DOHH2 (cell line): ENCODE data around the gene INPP4B.

Source experiments
- CTCF ChIP-seq: fragments of 200-600 bp; sonication (generic); IDR thresholded peaks from one replicate; pipeline ENCODE4 v1.5.1; 2014; ENCODE audit warnings: antibody characterized with exemption, mild to moderate bottlenecking, low read depth, low read length; ENCODE audit not compliant: poor library complexity, severe bottlenecking
- EZH2phosphoT487 ChIP-seq: fragments of 200-600 bp; sonication (generic); IDR thresholded peaks from 2 replicates; pipeline ENCODE4 v1.6.1; 2017; ENCODE audit warnings: borderline replicate concordance, mild to moderate bottlenecking, antibody characterized with exemption, low read length, moderate library complexity, mixed read lengths

DNA sequence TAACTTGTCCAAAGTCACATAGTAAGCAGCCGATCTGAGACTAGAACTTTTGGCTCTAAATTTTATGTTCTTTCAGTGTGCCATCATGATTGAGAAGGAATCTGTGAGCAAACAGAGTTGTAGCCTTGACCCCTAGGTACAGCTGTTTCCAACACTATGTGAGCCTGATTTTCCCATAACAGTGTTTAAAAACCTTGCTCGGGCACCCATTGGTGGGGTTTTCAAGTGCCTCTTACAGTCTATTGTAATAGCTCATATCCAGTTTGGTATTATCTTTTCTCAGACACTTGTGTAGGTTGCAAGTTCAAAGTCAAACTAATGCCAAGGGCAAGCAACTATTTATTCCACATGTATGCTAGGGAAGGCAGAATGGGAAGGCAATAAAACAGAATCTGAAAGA lies 467.9 kb downstream of the INPP4B start:
- no peak for TF ChIP-seq CTCF
- TF ChIP-seq EZH2phosphoT487: no peak
